GM10248 (cell line): Measurements from ENCODE around the gene GTF2A1L.

Experiments used
- CTCF ChIA-PET: fragments of 300-600 bp; sonication (Branson Sonifier 250); formaldehyde crosslinking; extraction: SDS; loops from one replicate; lab custom pipeline; 2021; ENCODE audit warnings: antibody characterized with exemption; lab: Yijun Ruan, JAX
- POLR2A ChIA-PET: fragments of 350-650 bp; sonication (Branson Sonifier 250); formaldehyde crosslinking; extraction: SDS; loops from one replicate; lab custom pipeline; 2020; ENCODE audit warnings: antibody characterized with exemption; lab: Yijun Ruan, JAX
- DNase-seq: peaks from one replicate; pipeline ENCODE4 v3.0.0; 2012; ENCODE audit errors: extremely low spot score
- TF ChIP-seq, protein P1 (sequence below): IDR thresholded peaks from 2 replicates; pipeline ENCODE4 v1.5.1; 2012; ENCODE audit warnings: mild to moderate bottlenecking, low read depth; ENCODE audit errors: extremely low read depth, missing control alignments, control extremely low read depth

GTF2A1L gene

DNA sequence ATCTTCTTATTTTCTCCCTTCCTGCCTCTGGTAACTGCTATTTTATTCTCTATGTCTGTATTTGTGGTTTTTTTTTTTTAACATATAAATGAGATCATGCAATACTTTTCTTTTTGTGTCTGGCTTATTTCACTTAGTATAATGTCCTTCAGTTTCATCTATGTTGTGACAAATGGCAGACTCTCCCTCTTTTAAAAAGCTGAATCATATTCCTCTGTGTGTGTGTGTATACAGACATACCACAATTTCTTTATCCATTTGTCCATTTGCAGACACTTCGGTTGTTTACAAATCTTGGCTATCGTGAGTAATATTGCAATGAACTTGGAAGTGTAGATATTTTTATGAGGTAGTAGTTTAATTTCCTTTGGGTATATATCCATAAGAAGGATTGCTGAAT is 7.0 kb downstream of the GTF2A1L start:
- ChIA-PET CTCF (no interaction called here), POLR2A (no interaction called here)
- TF ChIP-seq, protein P1, sequence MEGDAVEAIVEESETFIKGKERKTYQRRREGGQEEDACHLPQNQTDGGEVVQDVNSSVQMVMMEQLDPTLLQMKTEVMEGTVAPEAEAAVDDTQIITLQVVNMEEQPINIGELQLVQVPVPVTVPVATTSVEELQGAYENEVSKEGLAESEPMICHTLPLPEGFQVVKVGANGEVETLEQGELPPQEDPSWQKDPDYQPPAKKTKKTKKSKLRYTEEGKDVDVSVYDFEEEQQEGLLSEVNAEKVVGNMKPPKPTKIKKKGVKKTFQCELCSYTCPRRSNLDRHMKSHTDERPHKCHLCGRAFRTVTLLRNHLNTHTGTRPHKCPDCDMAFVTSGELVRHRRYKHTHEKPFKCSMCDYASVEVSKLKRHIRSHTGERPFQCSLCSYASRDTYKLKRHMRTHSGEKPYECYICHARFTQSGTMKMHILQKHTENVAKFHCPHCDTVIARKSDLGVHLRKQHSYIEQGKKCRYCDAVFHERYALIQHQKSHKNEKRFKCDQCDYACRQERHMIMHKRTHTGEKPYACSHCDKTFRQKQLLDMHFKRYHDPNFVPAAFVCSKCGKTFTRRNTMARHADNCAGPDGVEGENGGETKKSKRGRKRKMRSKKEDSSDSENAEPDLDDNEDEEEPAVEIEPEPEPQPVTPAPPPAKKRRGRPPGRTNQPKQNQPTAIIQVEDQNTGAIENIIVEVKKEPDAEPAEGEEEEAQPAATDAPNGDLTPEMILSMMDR, result no peak
- DNase-seq, result no peak

DNA sequence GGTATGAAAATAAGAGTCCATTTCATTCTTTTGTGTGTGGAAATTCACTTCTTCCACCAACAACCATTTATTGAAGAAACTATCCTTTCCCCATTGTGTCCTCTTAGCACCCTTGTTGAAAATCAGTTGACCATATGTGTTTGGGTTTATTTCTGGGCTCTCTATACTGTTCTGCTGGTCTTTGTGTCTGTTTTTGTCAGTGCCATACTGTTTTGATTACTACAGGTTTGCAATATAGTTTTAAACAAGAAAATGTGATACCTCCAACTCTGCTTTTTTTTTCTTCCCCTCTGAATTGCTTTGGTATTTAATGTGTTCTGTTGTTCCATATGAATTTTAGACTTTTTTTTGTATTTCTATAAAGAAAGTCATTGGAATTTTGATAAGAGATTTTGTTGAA is 8.4 kb downstream of the GTF2A1L start:
- no peak for DNase-seq
- ChIA-PET POLR2A (no interaction called here), CTCF (no interaction called here)
- TF ChIP-seq, protein P1, result no peak

DNA sequence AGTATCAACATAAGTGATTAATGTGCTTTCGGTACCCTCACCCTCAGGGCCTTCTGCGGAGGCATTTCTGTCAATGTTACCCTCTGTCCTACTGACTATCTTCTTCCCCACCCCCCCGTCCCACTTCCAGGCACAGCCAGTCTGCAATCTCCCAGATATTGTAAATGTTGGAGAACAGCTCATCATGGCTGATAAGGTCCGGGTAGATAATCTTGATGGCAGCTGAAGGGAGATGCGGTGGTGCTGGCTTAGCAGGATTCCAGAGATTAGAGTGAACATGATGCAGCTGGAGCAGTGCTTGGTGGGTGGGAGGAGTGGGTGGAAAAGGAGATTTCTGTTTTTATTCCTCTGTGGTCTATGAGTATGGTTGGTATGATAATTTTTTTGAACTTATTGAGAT is 15.5 kb downstream of the GTF2A1L start:
- DNase-seq, result no peak
- ChIA-PET POLR2A (no interaction called here), CTCF (interaction anchor here (0.7 to 1.6 kb wide), 2 partner anchors 12 to 13 kb away, joined by 3 read pairs; no protein-coding TSS in a partner anchor)
- TF ChIP-seq, protein P1, result no peak

DNA sequence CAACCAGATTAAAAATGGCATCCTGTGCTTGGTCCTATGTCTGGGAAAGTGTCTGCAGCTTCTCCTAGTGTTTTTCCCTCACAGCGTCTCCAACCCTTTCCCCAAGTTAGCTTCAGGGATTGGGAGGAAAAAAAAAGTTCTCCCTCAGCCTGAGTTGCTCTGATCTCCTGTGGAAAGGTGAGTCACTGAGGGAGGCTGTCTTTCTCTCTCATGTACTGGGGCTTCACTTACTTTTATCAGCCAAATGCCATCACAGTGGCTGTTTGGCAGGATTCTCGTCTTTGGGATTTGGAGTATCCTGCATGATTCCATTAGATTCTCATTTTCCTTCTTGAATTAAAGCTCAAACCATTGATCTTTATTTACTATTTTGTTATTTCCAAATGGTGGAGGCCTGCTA is 18.1 kb downstream of the GTF2A1L start:
- TF ChIP-seq, protein P1, result no peak
- no peak for DNase-seq
- POLR2A ChIA-PET, result no interaction called here
- CTCF ChIA-PET, result no interaction called here

DNA sequence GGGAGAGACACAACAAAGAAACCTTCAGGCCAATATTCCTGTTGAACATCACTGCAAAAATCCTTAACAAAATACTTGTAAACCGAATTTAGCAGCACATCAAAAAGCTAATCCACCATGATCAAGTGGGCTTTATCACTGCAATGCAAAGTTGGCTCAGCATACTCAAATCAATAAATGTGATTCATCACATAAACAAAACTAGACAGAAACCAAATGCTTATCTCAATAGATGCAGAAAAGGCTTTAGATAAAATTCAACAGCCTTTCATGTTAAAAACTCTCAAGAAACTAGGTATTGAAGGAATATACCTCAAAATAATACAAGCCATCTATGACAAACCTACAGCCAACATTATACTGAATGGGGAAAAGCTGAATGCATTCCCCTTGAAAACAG is 20.6 kb downstream of the GTF2A1L start:
- TF ChIP-seq, protein P1, result no peak
- POLR2A ChIA-PET, result no interaction called here
- CTCF ChIA-PET, result interaction anchor here (1.4 kb wide), 1 partner anchor 16 kb away, joined by 3 read pairs; no protein-coding TSS in a partner anchor
- DNase-seq, result no peak

DNA sequence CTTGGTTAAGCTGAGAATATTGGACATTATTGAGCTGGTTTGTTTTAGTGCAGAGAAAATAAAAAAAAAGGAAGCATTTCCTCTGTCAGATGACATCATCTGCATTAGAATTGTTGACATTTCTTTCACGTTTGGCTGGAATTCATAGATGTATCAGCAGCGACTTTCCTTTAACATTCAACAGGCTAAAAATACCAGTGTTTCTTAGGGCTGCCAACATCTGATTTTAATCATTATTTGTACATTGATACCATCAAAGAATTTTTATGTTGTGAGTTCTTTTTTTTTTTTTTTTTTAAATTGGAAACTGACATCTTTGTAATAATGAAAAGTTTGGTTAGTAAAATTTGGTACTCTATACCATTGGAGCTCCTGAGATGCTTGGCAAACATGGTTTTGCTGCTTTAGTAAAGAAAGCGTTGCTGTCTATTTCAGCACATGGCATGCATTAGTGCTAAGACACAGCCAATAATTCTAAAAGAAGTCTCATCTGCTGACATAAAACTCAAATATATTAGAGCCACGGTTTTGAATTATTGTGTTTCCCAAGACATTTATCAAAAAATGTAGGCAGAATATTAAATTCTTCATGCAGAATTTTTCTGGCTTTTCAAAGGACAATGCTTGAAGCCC is 33.6 kb downstream of the GTF2A1L start:
- TF ChIP-seq, protein P1, result no peak
- CTCF ChIA-PET, result no interaction called here
- no peak for DNase-seq
- POLR2A ChIA-PET, result no interaction called here
